ENCODE measurements around the gene RRAGD.

Gene RRAGD

GRCh38 chr6:89357390-89357789 is 54.7 kb downstream of the RRAGD start:
- no peak for TF ChIP-seq CTCF (IDR thresholded peaks at IDR 0.05; ENCODE audit: low read length, missing control alignments)
- no peak for DNase-seq (ENCODE audit: low read depth)
- H3K4me3 ChIP-seq (replicated peaks; ENCODE audit: low read depth, low read length) = no peak overlapping the region

- DNase-seq (ENCODE audit: low read depth) = no peak
- TF ChIP-seq CTCF (IDR thresholded peaks at IDR 0.05; ENCODE audit: low read length, missing control alignments) = no peak
- H3K4me3 ChIP-seq (replicated peaks; ENCODE audit: low read depth, low read length) = no peak overlapping the region
Measured at GRCh38 chr6:89356642-89357170, 55.4 kb downstream of the RRAGD start.

DNA sequence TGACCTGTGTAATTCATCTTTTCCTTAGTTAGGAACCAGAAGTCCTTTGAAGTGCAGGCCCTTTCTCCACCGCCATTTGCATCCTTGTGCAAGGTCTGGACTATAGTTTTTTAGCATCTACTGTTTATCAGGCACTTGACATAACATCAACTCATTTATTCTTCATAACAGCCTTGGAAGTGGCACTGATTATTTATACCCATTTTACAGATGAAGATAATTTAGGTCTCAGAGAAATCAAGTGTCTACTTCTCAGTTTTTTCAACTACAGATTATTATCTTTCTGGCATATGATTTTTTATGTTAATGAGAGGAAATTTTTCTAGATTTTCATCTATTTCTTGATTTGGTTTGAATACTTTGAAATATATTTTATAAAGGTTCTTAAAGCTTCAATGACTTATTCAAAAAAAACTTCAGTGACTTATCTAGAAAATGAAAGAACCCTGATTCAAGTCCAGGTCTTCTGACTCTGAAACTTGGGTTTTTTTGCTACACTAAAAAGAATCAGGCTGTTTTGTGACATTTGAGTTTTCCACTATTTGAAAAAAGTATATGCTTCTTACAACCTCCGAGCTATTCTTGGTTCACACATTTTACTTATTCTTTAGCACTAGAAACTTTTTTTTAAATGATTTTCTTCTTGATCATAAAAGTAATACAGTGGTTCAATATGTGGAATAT is 56.4 kb downstream of the RRAGD start:
- no peak for TF ChIP-seq CTCF (IDR thresholded peaks at IDR 0.05; ENCODE audit: low read length, missing control alignments)
- no peak overlapping the region for H3K4me3 ChIP-seq (replicated peaks; ENCODE audit: low read depth, low read length)
- no peak for DNase-seq (ENCODE audit: low read depth)

- DNase-seq (ENCODE audit: low read depth) = no peak
- no peak for TF ChIP-seq CTCF (IDR thresholded peaks at IDR 0.05; ENCODE audit: low read length, missing control alignments)
- no peak overlapping the region for H3K4me3 ChIP-seq (replicated peaks; ENCODE audit: low read depth, low read length)
Measured at GRCh38 chr6:89353702-89354392, 58.2 kb downstream of the RRAGD start.

GRCh38 chr6:89353118-89353556 is 58.9 kb downstream of the RRAGD start:
- DNase-seq (ENCODE audit: low read depth) = no peak

More at GRCh38 chr6:89353118-89353556, 58.9 kb downstream of the RRAGD start:
- TF ChIP-seq CTCF (IDR thresholded peaks at IDR 0.05; ENCODE audit: low read length, missing control alignments) = no peak
- peak overlapping the region; percentile 86 for H3K4me3 ChIP-seq (replicated peaks; ENCODE audit: low read depth, low read length)

All from fibroblast of pulmonary artery (primary cell).